Hematopoietic multipotent progenitor cell treated with erythropoietin and hydrocortisone succinate and interleukin-3 and kit ligand, for 4 days (in vitro differentiated cells): ENCODE results near the gene TANGO2.
A peak's percentile ranks its signal among the peaks of the same experiment; 100 is the strongest.

Source experiments
- DNase-seq: peaks from one replicate; pipeline ENCODE4 v3.0.0-alpha.2; 2015

The TANGO2 gene

DNA sequence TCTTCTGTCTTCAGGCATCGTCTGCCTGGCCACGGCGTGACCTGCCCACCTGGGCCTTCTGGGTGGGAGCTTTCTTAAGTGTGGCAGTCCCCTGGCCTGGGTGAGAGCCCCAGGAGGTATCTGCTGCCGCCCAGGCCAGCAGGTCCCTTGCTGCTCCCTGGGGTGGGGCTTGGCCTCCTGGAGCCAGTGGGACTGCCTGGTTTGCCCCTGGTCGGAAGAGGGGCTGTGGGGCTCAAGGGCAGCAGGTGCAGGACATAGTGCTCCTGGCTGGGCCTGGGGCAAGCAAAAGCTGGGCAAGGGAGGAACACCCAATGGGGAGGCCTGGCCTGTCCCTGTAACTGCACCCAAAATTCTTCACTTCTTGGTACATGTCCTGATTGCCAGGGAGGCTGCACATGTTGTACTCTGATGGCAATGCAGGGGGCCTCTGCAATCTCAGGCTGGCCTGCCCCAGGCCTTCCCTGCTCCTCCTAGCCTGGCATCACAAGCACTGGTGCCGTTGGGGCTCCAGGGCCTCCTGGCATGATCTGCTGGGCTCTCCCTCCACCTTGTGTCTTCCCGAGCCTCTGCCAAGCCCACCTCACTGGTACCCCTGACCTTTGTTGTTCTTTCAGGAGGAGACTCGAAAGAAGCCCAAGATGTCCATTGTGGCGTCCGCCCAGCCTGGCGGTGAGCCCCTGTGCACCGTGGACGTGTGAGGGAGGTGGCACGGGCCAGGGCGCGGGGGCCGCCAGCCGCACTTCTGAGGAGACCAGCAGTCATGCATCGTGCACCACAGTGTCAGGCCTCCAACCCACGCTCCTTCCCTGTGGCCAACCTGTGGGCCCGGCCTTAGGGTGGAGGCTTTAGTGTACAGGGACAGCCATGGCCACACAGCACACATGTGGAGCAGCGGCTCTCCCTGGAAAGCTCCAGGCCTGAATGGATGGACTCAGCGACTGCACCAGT lies 88.8 kb downstream of the TANGO2 start:
- DNase-seq: peak; percentile 8

DNA sequence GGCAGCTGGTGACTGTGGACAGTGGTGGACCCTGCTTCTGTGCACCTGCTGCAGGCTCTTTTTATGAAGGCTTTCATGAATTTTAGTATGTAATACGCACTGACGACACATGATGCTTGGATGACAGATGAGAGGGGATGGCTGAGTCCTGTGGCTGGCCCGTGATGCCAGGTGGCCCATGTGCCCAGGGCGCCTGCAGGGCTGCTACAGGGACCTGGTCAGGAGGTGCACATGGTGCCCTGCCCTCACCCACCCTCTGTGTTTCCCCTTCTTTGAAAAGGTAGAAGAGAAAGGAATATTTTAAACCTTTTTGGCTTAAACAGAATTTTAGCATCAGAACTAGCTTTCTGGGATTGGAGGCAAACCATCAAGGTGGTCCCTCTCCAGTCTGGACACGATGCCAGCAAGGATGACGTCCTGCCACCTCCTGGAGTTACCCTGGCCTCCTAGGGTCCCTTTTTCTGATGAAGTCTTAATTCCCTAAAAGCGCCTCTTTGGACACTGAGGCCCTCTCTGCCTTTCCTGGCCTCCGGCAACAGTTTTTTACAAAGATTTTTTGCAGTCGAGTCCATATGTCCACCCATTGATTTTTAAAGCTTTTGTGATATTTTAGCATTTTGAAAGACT lies 89.6 kb downstream of the TANGO2 start:
- no peak for DNase-seq

DNA sequence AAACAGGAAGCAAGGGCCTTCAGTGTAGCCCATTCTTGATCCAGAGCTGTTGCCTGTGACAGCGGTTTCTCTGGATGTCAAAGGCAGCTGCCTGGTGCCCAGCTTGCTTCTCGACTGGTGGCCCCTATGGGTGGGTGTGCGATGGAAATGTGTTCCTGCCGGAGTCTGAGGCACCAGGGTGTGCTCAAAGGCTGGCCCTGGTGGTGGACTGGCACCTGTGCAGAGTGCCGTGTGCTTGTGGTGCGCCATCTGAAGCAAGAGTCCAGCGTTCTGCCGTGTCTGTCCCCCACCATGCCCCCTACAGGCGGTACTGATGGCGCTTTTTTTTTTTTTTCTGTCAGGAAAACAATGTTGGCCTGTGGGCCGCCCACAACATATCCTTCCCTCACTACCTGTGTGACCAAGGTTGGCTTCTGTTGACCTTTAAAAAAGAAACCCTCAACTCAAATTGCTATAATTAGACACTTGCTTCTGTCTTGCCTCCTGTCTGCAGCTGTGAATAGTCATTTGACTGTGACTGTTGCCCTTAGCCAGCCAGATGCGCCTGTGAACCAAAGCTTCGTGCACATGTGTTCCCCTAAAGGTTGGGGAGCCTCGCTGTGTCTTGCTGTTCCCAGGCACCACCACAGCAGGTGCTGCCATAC lies 90.3 kb downstream of the TANGO2 start:
- peak; percentile 81 for DNase-seq

DNA sequence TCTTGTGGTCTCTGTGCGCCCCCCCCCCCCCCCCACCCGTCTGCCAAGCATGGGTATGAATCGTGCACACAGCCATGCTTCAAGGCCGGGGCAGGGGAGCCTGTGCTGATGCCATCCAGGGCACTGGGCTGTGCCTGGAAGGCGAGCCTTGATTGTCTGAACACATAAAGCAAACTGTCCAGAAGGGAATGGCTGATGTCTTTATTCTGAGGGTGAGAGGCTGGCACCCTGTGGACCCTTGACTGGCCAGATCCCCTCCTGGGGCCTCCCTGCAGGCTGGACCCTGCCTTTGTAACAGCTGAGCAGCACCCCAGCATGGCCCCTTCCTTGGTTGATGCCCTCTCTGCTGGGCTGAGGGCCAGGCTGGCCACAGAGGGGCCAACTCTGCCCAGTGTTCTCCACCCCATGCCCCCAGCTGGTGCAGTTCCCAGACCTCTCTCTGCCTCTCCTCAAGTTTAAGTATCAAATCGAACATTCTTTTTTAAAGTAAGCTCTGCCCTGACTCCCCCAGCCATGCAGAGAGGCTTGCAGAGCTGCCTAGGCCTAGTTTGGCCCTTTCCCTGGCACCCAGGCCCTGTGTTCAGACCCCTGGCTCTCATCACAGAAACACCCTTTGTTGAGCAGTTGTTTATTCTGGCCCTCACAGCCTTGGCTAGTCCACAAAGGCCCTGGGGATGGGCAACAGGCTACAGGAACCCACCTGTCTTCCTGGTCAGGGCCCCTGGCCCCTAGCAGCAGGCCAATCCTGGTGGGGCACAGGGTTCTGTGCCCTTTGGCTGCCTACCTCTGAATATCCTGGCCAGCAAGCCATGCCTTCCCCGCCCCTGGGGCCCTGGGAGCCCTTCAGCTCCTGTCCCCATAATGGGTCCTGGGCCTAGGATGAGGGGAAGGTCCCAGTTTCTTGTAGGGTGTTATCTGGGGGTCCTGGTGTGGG lies 91.0 kb downstream of the TANGO2 start:
- peak; percentile 28 for DNase-seq

DNA sequence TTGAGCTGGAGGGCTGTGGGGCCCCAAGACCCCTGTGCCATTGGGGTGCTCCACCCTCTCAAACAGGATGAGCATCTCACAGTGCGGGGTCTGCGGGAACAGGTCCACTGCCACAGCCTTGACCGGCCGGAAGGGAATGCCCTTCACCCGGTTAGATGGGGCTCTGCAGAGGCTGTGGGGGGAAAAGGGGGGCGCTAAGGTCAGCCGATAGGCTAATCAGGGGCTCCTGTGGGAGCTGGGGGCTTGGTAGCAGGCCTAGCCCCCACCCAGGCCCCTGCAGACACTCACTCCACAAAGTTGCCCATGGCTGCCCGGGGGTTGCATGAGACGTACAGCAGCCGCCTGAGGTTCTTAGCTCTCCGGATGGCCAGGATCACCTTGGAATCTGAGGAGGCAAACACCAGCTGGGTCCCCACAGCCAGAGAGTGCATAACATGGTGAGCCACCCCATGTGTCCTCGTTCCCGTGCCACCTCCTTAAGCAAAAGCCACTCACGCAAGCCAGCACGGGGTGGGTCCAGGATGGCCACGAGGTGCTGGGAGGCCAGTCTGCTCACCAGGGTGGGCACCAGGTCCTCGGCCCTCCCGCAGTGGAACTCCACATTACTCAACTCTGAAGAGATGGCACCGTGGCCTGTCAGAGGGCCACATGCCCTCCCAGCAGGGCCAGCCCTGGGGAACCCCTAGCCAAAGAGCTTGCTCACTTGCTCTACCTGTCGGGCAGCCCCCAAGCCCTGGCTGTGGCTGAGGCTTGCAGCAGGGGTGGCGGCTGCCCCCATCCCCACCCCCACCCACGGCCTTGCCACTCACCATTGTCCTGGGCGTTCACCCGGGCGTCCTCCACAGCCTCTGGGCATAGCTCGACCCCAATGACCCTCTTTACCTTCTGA lies 92.0 kb downstream of the TANGO2 start:
- DNase-seq: peak; percentile 13

DNA sequence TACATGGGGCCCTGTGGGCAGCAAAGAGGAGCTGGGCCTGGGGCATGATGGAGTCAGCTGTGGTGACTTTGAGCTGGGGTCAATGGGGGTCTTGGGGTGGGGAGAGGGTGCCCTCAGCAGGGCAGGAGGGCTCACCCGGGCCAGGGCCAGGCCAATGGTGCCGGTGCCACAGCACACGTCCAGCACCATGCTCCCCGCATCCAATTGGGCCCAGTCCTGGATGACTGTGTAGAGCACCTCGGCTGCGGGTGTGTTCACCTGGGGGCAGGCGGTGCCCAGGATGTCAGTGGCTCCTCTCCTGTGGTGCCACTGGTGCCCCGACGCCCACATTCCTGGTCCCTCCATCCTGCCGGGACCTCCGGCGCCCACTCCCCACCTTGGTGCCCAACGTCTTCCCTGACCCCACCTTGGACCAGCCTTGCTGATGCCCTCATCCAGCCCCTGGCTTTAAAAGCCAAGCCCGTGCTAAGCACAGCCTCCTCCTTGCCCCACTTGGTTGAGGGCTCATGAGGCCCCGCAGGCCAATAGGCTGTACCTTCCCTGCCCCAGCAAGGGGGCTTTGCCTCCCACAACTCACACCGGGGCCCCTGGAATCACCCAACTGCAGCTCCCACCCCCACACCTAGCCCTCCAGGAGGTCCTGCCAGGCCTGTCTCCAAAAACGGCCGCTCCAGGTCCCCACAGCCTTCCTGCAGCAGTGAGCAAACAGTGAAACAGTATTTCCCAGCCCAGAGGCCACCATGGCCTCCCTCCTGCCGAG lies 92.8 kb downstream of the TANGO2 start:
- DNase-seq: peak; percentile 7

DNA sequence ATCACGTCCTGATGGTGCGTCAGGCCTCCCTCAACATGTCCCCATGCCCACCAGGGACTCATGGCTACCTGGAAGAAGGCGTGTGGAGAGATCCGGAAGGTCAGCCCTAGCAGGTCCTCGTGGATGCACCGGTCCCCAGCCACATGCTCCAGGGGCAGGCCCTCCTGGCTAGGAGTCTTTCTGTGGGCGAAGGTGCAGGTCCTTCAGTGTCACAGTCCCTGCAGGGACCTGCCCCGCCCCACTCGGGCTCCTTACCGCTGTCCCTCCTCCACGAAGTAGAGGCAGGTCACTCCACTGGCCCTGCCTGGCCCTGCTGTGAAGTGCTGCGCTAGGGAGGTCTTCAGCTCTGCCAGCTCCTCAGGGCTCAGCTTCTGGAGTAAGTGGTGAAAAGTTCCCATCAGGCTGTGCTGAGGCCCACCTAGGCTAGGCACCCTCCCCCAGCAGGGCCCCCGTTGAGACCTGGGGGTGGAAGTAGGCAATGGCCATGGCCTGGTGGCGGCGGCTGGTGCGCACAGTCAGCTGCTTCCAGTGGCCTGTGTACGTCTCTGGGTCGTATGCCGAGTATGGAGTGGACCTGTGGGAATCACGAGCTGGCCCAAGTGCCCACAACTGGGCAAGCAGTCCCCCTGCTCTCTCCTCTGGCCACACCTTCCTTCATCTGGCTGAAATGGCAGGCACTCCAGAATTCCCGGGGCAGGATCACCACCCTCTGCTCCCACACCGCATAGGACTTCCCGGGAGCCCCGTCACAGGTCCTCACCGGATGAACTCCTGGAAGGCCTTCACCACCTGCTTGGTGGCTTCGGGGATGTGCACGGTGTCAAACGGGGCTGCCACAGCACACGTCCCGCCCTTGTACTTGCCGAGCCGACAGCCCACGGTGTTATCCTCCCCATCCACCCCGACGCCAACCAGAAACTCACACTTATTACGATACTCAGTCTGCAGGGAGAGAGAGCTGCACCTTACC lies 93.9 kb downstream of the TANGO2 start:
- DNase-seq: no peak

DNA sequence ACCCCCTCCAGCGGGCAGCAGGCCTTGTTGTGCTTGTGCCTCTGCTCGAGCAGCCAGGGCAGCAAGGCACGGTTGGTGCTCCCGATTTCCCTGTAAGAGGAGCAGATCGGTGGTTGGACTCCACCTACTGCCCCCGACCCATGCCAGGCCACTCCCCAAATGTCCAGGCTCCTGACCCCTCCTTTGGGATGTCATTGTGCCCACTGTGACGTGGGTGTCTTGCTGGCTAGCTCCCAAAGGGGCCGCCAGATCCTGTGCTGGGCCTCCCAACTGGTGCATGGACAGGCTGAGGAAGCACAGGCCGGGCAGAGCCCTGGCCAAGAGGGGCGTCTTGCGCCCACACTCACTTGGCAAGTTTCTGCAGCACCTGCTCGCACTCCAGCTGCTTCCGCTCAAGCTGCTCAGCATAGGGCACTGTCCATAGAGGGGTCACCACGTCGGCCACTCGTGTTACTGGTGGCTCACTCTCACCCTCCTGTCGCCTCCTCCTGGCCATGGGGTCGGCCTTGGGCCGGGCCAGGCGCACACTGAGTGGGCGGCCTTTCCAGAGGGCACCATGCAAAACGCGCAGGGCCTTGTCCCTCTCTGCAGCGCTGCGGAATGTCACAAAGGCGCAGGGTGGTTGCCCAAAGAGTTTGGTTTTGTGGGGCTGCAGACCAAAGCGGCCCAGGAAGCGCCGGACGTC lies 94.9 kb downstream of the TANGO2 start, which contains the start of gene RANBP1:
TSS of gene RANBP1 (plus strand) at position 414 of the 685 bp plus-strand sequence. CDS start at position 495, 81 bp downstream.
- DNase-seq: peak; percentile 12

DNA sequence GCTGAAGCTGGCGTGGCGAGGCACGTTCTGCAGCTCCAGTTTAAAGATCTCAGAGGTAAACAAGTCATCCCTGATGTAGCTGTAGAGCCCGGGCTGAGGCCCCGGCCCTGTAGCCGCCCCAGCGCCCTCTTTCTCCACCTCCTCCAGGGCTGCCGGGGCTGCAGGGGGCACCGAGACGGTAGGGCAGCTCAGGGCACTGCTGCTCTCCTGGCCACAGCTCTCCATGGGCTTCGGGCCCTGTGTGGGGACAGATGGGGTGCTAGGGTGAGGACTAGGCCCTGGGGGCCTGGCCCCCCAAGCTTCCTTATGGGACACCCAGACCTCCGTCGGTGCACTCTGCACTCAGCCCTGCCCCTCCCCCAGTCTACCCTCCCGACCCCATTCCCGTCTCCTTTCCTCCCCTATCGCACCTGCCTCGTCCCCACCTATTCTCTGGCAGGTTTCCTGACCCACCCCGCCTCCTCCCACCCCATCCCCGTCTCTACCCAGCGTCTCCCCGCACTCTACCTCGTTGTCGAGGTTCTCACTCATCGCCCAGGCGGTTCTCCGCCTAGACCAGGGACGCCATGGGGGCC lies 95.6 kb downstream of the TANGO2 start:
- DNase-seq: no peak
